ENCODE results near the gene AVPR2. TPM values are rescaled to one million over a fixed set of nuclear protein-coding genes. Genes with fewer than 3 reads are reported as not detected.

AVPR2 gene
- total RNA-seq, 1 experiment from 2014 or later = not detected

- no peak for TF ChIP-seq ZBTB33 (IDR thresholded peaks at IDR 0.05; ENCODE audit: extremely low read depth, insufficient replicate concordance, low read length)
- no peak for TF ChIP-seq POLR2AphosphoS5 (IDR thresholded peaks at IDR 0.05; ENCODE audit: low read depth, low read length)
- TF ChIP-seq ATF3 (IDR thresholded peaks at IDR 0.05) = no peak
- no peak for TF ChIP-seq CTCF (IDR thresholded peaks at IDR 0.05 in 2 of 3, conservative IDR thresholded peaks at IDR 0.05 in 1 of 3; ENCODE audit: borderline replicate concordance in 1 of 3, insufficient read depth in 1 of 3, low read depth in 2 of 3, low read length in 2 of 3)
Observed at GRCh38 chrX:153863251-153863991, 41.1 kb upstream of the AVPR2 start (continued).

GRCh38 chrX:153864101-153864500, 40.4 kb upstream of the AVPR2 start:
- Histone ChIP-seq H3K4me2 (ENCODE audit: low read length) (no peak overlapping the region), H3K9me2 (ENCODE audit: insufficient read depth) (no peaks in the 10 kb centered on the region), H3K9ac (ENCODE audit: low read length) (no peak overlapping the region), H4K20me1 (ENCODE audit: insufficient read depth) (no peaks in the 10 kb centered on the region), H3K4me3 (replicated peaks in 1 of 2; ENCODE audit: low read depth in 1 of 2, low read length in 2 of 2) (no peak overlapping the region), H3K9me3 (ENCODE audit: control insufficient read depth in 1 of 2, insufficient read depth in 1 of 2, low read depth in 1 of 2, low read length in 2 of 2) (no peaks in the 10 kb centered on the region), H3K36me3 (ENCODE audit: control insufficient read depth in 1 of 2, insufficient read depth in 2 of 2, low read length in 2 of 2) (no peaks in the 10 kb centered on the region), H3K79me2 (ENCODE audit: insufficient read depth, low read length) (no peaks in the 10 kb centered on the region), H3K4me1 (ENCODE audit: control insufficient read depth in 1 of 2, insufficient read depth in 2 of 2, low read length in 2 of 2) (no peaks in the 10 kb centered on the region), H3K27me3 (ENCODE audit: insufficient read depth, low read length) (no peaks in the 10 kb centered on the region), H3K27ac (ENCODE audit: low read depth, low read length) (no peak overlapping the region), H2AFZ (ENCODE audit: low read depth, low read length, poor library complexity, severe bottlenecking) (no peak overlapping the region)
- no peak for DNase-seq (ENCODE audit: low read depth, low spot score)
- ChIA-PET RAD21 (ENCODE audit: low non-redundant PET in 1 of 2, low total read pairs in 2 of 2, uncharacterized antibody in 2 of 2, unreplicated experiment in 2 of 2) (no interaction called here), POLR2A (no interaction called here), CTCF (no interaction called here)
- no peak for ATAC-seq
- TF ChIP-seq MAX (IDR thresholded peaks at IDR 0.05) (no peak), YY1 (IDR thresholded peaks at IDR 0.05; ENCODE audit: extremely low read depth, insufficient replicate concordance, low read depth, low read length) (no peak)
- BruUV-seq (replicated peaks) = no TSS peak
- intact Hi-C loops (cut with micrococcal nuclease) = no loop called here

All from HCT116 (cell line).